Stromal cell of bone marrow (primary cell): ENCODE results near the gene FBXO27.
"Not testable (repeated sequence)": the region's sequence is repeated elsewhere in the genome, so short reads cannot be mapped to it uniquely, and the experiment has no call there.

Experiments used
- DNase-seq: peaks from one replicate; pipeline ENCODE4 v3.0.0-alpha.2; 2012; ENCODE audit warnings: low read depth

FBXO27 gene

DNA sequence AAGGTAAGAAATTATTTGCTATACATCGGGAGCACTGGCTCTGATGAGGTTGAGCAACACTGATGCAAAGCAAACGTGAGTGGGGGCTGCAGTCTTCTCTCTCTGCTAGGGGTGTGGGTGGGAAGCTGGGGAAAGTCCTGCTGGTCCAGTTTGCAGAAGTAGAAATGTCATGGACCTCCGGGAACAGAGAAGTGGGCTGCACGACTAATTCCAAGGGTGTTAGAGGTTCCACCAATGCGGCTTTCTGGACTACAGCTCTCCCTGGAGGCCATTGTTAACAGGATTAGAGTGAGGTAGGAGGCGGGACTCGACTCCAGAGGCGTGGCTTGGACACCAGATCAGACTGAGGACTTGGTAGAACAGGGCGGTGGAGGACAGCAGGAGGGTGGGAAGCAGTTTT lies 5.7 kb upstream of the FBXO27 start:
- DNase-seq = peak; percentile 18

DNA sequence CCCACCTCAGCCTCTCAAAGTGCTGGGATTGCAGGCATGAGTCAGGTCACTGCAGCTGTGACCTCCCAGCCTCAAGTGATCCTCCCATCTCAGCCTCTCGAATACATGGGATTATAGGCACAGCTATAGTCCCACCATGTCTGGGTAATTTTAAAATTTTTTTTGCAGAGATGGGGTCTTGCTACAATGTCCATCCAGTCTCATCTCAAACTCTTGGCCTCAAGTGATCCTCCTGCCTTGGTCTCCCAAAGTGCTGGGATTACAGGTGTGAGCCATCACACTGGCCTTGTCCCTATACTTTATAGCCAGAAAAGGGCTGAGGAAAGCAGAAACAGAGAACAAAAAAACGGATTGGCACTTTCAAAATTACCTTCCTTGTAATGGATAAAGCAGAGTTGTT lies 4.8 kb upstream of the FBXO27 start:
- no peak for DNase-seq

DNA sequence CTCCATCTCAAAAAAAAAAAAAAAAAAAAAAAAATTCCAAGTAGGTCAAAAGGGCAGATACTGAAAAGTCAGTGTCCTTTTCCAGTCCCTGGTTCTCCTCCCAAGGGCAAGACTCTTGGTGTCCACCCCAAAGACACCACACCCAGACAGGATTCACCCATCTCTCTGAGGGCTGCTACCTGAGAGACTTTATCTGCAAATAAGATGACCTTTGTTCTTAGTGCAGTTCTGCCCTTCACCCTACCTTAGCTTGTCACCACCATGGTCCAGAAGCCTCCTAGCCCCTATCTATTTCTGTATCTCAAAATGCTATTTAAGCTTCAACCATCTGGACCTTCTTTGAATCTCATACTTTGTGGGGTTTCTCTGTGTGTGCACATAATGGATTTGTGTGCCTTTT lies 4.2 kb upstream of the FBXO27 start:
- no peak for DNase-seq

DNA sequence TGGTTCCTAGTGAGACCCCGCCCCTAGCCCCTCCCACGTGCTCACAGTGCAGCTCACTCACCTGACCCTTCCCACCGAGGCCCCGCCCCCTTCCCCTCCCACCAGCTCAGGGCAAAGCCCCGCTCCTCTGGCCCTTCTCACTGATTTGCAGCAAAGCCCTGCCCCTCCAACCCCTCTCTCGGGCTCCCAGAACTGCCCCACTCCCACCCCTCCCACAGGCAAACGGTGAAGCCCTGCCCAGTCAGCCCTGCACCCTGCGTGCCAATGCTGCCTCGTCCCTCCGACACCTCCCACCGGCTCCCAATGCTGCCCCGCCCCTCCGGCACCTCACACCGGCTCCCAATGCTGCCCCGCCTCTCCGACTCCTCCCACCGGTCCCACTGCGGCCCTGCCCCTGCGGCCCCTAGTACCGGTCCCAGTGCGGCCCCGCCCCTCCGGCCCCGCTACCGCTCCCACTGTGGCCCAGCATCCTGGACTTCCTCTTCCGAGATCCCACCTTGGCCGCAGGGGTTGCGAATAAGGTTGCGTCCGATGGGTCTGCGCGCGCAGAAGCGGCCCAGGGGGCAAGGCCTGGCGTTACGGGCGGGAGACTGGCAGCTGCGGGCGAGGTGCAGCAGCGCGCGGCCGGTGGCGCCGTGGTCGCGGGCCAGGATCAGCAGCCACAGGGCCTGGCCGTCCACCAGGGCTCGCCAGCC lies 834 bp downstream of the FBXO27 start:
- peak; percentile 48 for DNase-seq

DNA sequence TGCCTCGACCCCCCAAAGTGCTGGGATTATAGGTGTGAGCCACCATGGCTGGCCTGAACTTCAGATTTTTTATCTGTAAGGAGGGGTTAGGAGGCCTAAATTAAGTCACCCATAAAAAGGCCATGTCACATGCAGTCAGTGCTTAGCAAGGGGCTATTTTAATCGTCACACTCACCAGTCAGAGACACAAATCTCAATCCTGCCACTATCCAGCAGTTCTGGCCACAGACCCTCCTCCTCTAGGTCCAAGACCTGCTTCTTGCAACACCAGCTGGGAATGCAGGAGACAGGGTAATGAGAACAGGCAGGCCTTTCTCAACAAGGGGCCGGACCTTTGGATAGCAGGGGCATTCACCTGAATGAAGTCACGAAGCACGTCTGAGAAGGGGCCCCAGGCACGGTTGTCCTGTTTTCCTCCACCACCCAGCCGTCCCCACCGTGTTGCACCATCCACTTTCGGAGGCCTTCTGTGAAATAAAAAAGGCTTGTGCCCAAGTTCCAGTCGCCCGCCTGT lies 1.4 kb downstream of the FBXO27 start:
- no peak for DNase-seq

DNA sequence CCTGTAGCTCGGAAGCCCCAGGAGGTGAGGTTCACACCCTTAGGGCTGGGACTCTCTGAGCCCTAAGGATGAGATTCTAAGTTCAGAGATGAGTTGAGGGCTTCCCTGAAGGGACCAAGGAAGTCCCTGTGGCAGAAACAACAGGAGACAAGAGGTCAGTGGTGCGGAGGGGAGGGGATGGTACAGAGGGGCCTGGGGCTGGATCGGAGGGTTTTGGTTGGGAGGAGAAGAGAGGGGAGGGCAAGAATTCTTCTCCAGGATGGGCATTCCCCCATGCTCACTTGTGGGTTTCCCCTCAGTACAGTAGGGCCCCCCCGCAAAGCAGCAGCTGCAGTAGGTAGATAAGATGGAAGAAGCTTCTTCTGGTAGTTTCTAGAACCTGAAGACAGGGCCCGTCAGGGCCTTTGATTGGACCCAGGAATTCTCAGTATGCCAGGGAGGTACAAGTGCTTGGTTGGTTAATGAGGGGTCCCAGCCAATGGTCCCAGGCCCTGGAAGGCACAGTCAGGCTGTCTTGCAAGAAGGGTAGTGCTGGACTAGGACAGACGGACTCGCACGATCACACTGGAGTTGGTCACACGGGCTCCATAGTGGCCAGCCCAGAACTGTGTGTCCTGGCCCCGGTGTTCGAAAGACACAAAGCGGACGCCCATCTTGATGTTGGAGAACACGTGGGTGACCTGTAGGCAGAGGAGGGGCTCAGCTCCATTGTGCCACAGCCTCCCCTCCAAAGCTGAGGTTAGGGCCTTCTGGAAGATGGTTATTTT lies 7.3 kb downstream of the FBXO27 start:
- no peak for DNase-seq

DNA sequence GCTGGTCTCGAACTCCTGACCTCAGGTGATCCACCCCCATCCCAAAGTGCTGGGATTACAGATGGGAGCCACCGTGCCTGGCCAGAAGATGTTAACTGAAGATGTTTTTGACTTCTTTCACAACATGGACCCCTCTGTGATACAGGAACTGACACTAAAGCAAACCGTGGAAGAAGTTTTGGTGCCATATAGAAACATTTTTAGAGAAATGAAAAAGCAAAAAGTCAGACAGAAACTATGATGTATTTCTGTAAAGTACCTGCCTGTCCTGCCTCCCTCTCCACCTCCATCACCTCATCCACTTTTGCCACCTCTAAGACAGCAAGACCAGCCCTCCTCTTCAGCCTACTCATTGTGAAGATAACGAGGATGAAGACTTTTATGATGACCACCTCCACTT lies 11.3 kb downstream of the FBXO27 start:
- no peak for DNase-seq

DNA sequence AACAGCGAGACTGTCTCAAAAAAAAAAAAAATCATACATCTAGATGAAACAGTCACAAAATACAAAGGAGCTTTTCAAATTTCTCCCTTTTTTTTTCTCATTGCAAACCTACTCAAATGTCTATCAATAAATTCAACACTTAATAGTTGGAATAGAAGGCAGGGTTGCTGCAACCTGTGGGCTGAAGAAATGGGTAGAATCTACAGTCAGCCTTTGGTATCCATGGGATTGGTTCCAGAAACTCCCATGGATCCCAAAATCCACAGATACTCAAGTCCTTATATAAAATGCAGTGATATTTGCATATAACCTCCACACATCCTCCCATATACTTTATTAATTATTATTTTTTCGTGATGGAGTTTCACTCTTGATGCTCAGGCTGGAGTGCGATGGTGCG lies 14.7 kb downstream of the FBXO27 start:
- no peak for DNase-seq

DNA sequence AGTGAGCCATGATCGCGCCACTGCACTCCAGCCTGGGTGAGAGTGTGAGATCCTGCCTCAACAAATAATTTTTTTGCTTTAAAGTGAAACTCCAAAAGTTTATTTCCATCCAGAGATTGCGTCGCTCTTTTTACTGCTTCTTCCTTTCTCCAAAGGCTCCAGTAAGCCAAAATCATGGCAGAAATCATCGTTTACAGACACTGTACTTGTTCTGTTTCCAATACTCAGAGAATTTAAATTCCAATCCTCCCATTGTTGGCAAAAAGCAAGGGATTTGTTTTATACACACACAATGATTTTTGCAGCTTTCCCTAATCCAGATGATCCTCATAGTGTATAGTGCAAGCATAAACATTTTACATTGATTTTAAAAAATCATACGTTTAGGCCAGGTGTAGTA lies 15.3 kb downstream of the FBXO27 start:
- DNase-seq = no peak

DNA sequence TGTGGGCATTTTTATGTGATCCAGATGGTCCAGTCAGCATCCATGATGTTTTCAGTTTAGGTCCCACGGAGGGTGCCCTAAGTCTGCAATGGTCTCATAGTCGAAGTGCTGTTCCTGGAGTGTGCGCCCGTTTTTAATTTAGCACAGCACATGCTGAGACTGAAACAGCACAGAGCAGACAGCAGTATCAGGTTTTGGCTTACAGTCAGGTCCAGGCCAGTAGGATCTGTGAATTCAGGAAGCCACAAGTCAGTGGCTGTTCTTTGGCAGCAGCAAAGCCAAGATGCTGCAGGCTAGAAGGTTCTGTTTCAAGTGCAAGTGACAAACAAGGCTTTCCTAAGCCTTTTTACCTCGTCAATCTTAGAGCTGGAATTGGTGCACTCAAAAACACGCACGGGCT lies 18.3 kb downstream of the FBXO27 start:
- no peak for DNase-seq

DNA sequence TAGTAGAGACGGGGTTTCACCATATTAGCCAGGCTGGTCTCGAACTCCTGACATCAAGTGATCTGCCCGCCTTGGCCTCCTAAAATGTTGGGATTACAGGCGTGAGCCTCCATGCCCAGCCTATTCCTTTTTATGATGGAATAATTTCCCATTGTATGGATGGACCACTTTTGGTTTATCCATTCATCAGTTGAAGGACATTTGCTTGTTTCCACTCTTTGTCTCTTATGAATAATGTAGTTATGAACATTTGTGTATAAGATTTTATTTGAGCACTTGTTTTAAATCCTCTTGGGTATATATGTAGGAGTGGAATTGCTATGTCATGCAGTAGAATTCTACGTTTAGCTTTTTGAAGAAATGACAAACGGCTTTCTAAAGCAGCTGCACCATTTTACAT lies 23.3 kb downstream of the FBXO27 start:
- no peak for DNase-seq

DNA sequence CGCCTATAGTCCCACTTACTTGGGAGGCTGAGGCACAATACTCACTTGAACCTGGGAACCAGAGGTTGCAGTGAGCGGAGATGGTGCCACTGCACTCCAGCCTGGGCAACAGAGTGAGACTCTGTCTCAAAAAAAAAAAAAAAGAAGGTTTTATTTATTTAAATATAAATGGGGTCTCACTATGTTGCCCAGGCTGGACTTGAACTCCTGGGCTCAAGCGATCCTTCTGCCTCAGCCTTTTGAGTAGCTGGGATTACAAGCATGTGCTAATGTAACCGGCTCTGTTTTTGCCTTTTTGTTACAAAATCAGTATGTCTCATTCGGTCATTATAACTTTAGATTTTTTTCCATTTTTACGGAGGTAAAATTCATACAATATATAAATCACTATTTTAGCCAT lies 24.2 kb downstream of the FBXO27 start:
- no peak for DNase-seq

DNA sequence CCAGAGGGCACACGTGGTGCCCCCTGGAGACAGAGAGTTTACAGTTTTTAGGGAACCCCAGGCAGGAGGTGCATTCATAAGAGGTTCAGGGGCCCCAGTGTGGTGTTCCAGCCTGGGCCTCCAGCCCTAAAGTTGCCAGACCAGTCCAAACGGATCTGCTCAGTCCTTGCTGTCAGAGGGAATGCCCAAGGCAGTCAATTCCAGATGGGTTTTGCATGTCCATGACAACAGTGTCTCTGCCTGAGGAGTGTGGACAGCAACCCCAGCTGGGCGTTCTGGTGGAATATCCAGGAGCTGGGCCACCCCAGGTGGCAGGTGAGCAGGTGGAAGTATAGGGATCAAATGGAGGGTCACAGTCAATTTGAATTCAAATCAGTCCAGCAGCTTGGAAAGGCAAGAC lies 25.3 kb downstream of the FBXO27 start:
- no peak for DNase-seq

DNA sequence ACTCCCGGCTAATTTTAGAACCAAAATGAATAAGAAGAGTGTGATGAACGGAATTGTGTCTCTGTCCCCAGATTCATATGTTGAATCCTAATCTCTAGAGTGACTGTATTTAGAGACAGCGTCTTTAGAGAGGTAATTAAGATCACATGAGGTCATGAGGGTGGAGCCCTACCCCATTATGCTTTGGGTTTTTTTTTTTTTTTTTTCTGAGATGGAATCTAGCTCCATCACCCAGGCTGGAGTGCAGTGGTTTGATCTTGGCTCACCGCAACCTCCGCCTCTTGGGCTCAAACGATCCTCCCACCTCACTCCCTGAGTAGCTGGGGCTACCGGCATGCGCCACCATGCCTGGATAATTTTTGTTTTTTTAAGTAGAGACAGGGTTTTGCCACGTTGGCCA lies 27.9 kb downstream of the FBXO27 start:
- no peak for DNase-seq

DNA sequence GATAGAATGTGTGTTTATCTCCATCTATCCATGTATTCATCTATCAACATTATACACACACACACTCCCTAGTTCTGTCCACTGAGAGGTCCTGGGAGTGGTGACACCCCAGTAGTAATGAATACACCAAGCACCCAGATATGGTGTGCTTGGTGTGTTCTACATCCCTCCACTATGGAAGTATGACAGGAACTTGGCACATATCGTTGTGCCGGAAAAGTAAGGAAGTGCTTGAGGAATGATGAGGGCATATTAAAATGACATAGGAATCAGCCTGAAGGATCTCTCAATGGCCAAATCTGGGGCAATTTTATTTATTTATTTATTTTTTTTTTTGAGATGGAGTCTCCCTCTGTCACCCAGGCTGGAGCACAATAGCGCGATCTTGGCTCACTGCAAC lies 28.6 kb downstream of the FBXO27 start:
- no peak for DNase-seq

DNA sequence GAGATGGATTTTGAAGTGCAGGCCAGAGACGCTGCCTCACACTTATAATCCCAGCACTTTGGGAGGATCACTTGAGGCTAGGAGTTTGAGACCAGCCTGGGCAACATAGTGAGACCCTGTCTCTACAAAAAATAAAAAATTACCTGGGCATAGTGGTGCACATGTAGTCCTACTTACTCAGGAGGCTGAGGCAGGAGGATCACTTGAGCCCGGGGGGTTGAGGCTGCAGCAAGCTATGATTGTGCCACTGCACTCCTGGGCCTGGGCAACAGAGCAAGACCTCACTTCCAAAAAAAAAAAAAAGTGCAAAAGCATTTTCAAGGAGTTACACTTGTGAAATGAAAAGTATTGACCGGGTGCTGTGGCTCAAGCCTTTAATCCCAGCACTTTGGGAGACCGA lies 29.2 kb downstream of the FBXO27 start:
- no peak for DNase-seq

DNA sequence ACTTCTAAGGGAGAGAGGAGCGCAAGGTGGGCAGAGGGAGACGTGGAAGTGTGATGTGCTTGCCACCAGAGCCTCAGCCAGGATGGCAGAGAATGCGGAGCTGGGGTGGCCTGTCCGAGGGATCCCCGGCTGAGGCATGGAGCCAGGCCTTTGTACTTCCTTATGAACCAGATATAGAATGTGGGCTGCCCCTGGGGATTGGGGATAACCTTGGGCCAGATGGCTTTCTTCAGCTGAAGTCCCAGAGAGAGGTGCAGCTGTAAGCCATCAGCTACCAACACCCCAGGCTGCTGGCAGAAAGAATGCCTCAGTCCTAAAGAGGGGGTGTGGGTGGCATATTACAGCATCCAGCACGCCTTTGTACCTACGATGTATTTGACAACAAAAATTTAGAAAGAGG lies 31.3 kb downstream of the FBXO27 start:
- no peak for DNase-seq

DNA sequence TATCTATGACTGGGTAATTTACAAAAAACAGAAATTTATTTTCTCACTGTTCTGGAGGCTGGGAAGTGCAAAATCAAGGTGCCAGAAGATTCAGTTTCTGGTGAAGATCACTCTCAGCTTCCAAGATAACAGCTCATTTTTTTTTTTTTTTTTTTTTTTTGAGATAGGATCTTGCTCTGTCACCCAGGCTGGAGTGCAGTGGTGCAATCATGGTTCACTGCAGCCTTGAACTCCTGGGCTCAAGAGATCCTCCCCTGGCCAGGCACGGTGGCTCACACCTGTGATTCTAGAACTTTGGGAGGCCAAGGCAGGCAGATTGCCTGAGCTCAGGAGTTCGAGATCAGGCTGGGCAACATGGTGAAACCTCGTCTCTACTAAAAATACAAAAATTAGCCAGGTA lies 34.8 kb downstream of the FBXO27 start:
- not testable (repeated sequence) for DNase-seq

DNA sequence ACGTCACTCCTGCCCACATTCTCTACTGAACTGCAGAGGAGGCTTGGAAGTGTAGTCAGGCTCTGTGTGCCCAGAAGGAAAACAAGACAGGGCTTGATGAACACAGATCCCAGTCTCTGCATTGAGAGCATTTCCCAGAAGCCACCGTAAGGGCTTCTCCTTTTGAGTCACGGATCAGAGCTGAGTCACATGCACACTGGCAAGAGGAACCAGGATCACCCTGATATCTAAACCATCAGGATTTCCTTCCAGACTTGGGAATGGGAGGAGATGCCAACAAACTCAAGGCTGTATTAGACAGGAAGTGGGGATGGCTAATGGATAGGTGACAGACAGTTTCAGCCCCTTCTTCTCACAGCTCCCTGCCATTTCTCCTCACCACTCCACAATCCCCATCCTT lies 39.1 kb downstream of the FBXO27 start:
- peak; percentile 65 for DNase-seq

DNA sequence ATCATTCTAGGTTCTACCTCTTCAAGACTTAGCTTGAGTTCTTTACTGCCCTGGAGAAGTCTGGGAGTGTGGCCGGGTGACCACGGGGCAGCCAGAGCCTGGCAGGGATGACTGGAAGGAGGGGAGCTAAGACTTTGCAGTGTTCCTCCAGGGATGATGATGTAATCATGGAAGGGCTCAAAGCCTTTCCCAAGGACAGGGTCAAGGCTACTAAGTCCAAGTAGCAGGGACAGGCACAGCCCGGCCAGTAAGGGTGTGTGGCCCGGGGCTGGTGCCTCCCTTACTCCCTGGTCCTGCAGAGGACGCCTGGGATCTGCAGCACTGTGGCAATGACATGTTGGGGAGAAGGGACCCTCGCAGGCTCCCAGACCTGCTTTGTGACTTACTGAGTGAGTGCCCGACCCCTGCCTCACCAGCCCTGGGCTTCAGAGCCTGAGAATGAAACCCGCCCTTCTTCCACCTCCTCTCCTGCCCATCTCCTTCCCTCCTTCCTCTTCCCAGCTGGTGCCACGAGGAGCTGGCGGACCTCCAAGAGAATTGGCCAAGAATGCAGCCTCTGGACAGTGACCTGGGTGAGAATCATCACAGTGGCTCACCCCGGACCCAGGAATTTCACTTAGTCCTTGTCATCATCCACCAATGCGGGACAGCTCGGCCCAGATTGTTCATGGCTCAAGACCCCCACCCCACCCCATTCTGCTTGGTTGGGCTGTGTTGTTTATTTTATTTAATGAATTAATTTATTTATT lies 41.2 kb downstream of the FBXO27 start:
- DNase-seq = no peak

DNA sequence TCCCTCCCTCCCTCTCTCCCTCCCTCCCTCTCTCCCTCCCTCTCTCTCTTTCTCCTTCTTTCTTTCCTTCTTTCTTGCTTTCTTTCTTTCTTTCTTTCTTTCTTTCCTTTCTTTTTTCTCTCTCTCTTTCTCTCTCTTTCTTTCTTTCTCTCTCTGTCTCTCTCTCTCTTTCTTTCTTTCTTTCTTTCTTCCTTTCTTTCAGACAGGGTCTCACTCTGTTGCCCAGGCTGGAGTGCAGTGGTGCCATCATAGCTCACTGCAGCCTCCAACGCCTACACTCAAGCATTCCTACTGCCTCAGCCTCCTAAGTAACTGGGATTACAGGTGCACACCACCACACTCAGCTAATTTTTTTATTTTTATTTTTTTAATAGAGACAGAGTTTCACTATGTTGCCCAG lies 42.7 kb downstream of the FBXO27 start:
- DNase-seq = not testable (repeated sequence)

DNA sequence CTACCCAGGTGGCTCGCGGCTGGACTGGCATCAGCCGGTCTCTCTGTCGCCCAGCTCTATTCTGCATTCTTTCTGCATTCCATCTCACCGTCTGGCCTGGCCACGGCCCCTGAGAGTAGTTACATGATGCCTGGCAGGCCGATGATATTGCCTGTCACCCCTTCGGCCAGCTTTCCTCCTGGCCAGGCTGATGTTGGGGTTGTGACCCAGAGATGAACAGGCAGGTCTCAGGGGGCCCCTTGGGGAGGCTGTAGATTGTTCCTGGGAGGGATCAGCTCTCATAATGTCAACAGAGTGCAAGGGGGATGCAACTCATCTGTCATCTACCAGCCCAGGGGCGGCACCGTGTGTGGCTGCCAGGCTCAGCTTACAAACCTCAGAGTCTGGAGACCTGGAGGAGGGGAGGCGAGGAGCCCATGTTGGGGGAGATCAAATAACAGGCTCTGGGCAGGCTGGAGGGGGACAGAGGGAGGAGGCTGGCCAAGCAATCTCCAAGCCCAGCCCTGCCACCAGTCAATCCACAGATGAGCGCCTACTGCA lies 43.2 kb downstream of the FBXO27 start:
- no peak for DNase-seq

DNA sequence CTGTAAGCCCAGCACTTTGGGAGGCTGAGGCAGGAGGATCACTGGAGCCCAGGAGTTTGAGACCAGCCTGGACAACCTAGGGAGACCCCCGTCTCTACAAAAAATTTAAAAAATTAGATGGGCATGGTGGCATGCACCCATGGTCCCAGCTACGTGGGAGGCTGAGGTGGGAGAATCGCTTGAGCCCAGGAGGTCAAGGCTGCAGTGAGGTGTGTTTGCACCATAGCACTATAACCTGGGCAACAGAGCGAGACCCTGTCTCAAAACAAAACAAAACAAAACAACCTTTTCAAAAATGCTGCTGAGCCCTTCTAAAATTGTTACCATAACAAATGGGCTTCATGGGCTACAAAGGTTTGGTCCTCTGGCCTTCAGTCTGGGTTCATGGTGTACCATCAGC lies 43.7 kb downstream of the FBXO27 start:
- DNase-seq = not testable (repeated sequence)
